Endothelial cell of umbilical vein (primary cell): ENCODE data around the gene TSPAN9. TPM values are rescaled to one million over a fixed set of nuclear protein-coding genes. Genes with fewer than 3 reads are reported as not detected.

Experiments used
- BruUV-seq: library from RNA; stranded (reverse); fragments of 400-500 nt; replicated peaks from 2 replicates; lab custom pipeline; 2021; lab: Mats Ljungman, UMichigan
- CTCF ChIA-PET: fragments of 300-600, 350-600 bp; sonication (Branson Sonifier 250); formaldehyde crosslinking; loops from one replicate; lab custom pipeline; 2021; ENCODE audit warnings: antibody characterized with exemption, inconsistent platforms; lab: Charles Lee
- POLR2A ChIA-PET: fragments of 300-600, 350-600 bp; sonication (Branson Sonifier 250); formaldehyde crosslinking; loops from one replicate; lab custom pipeline; 2021; ENCODE audit warnings: antibody characterized with exemption, inconsistent platforms; lab: Charles Lee
- DNase-seq: peaks from one replicate; pipeline ENCODE4 v3.0.0-alpha.2; 2011; ENCODE audit warnings: low read depth, low spot score
- FAIRE-seq: peaks from 2 replicates; lab custom pipeline; 2011; peaks lifted over from hg19 to GRCh38; lab: Jason Lieb, UNC
- H2AFZ ChIP-seq: 2 replicates; pipeline ENCODE4 v1.6.0; 2012; ENCODE audit warnings: low read depth, low read length, control low read depth, inconsistent platforms
- H3K27ac ChIP-seq: 2 replicates; pipeline ENCODE4 v1.5.1; 2011; ENCODE audit warnings: low read depth, mild to moderate bottlenecking, control low read depth, low read length, moderate library complexity; ENCODE audit not compliant: insufficient read depth
- H3K27me3 ChIP-seq, 2 experiments: 2 replicates each; pipeline versions ENCODE4 v1.6.0 to v1.6.1; 2011; ENCODE audit warnings: low read length in 2 of 2, mixed read lengths in 1 of 2; ENCODE audit not compliant: control insufficient read depth in 2 of 2, insufficient read depth in 2 of 2
- H3K36me3 ChIP-seq, 2 experiments: 2 replicates in 1 of 2; 3 replicates in 1 of 2; pipeline ENCODE4 v1.5.1; 2011; ENCODE audit warnings: low read length in 2 of 2, mild to moderate bottlenecking in 1 of 2, moderate library complexity in 1 of 2; ENCODE audit not compliant: control insufficient read depth in 2 of 2, insufficient read depth in 2 of 2; ENCODE audit errors: extremely low read depth in 1 of 2
- H3K4me1 ChIP-seq: 3 replicates; pipeline ENCODE4 v1.5.1; 2011; ENCODE audit warnings: mild to moderate bottlenecking, low read length; ENCODE audit not compliant: control insufficient read depth, insufficient read depth; ENCODE audit errors: extremely low read depth
- H3K4me2 ChIP-seq: 2 replicates; pipeline ENCODE4 v1.6.1; 2011; ENCODE audit warnings: low read length, control low read depth, mixed read lengths; ENCODE audit not compliant: insufficient read depth
- H3K4me3 ChIP-seq, 3 experiments: fragments of 200-600 bp in 1 of 3; sonication (generic), shearing (Covaris generic) in 1 of 3; replicated peaks in 1 of 3; 2 replicates each; pipeline ENCODE4 v1.5.1; 2011 to 2016; ENCODE audit warnings: control low read depth in 3 of 3, low read length in 3 of 3, mild to moderate bottlenecking in 2 of 3, inconsistent platforms in 1 of 3, low read depth in 1 of 3, moderate library complexity in 1 of 3; ENCODE audit not compliant: insufficient read depth in 1 of 3
- H3K79me2 ChIP-seq: 2 replicates; pipeline ENCODE4 v1.6.0; 2012; ENCODE audit warnings: low read length, inconsistent platforms; ENCODE audit not compliant: control insufficient read depth, insufficient read depth
- H3K9ac ChIP-seq: replicated peaks from 2 replicates; pipeline ENCODE3; 2011; ENCODE audit warnings: low read length, control low read depth; ENCODE audit not compliant: insufficient read depth; ENCODE audit errors: extremely low read depth
- H3K9me1 ChIP-seq: replicated peaks from 3 replicates; pipeline ENCODE4 v1.6.0; 2011; ENCODE audit warnings: mild to moderate bottlenecking, low read length; ENCODE audit not compliant: control insufficient read depth, insufficient read depth; ENCODE audit errors: extremely low read depth
- H3K9me3 ChIP-seq: replicated peaks from 2 replicates; pipeline ENCODE4 v1.5.1; 2012; ENCODE audit warnings: low read length, inconsistent platforms; ENCODE audit not compliant: control insufficient read depth, insufficient read depth
- H4K20me1 ChIP-seq: replicated peaks from 2 replicates; pipeline ENCODE3; 2011; ENCODE audit warnings: mild to moderate bottlenecking, low read length; ENCODE audit not compliant: control insufficient read depth, insufficient read depth; ENCODE audit errors: extremely low read depth
- CTCF ChIP-seq, 2 donors: IDR thresholded peaks; 1 replicate in 1 of 2; 2 replicates in 1 of 2; pipeline ENCODE4 v1.5.1; 2011; ENCODE audit warnings: low read length in 2 of 2, mild to moderate bottlenecking in 2 of 2, moderate library complexity in 2 of 2, control low read depth in 1 of 2, inconsistent platforms in 1 of 2, low read depth in 1 of 2; ENCODE audit not compliant: insufficient read depth in 1 of 2; ENCODE audit errors: extremely low read depth in 1 of 2
- FOS ChIP-seq: IDR thresholded peaks from 2 replicates; pipeline ENCODE4 v1.6.1; 2011; ENCODE audit warnings: mild to moderate bottlenecking, low read length, moderate library complexity, borderline replicate concordance; ENCODE audit not compliant: insufficient read depth
- GATA2 ChIP-seq: IDR thresholded peaks from 2 replicates; pipeline ENCODE4 v1.7.0; 2011; ENCODE audit warnings: low read depth, mild to moderate bottlenecking, moderate library complexity, mixed read lengths, low read length; ENCODE audit not compliant: insufficient read length, insufficient read depth
- POLR2A ChIP-seq: IDR thresholded peaks from 2 replicates; pipeline ENCODE4 v1.6.1; 2012; ENCODE audit warnings: low read depth, mild to moderate bottlenecking, control low read depth, low read length
- POLR2AphosphoS5 ChIP-seq: IDR thresholded peaks from 2 replicates; pipeline ENCODE4 v1.6.1; 2012; ENCODE audit warnings: low read depth, mild to moderate bottlenecking, control low read depth, low read length, moderate library complexity; ENCODE audit not compliant: insufficient read depth
- dilution Hi-C: fragments of 300-500 bp; cut with MboI; formaldehyde crosslinking; loops from one replicate; pipeline ENCODE4 v1.15.0; 2019; ENCODE audit warnings: low sequenced_read_pairs; ENCODE audit not compliant: extremely low pct_ligation_motif_present
- intact Hi-C: fragments of 100-400 bp; cut with micrococcal nuclease; formaldehyde crosslinking; loops from one replicate; pipeline ENCODE4 v1.10.0; 2022
- polyA plus RNA-seq, 4 experiments: library from polyadenylated mRNA; depleted of rRNA in 3 of 4; stranded (reverse) in 3 of 4; unstranded in 1 of 4; fragments of >200 nt; gene quantifications; 2 replicates each; pipeline versions ENCODE4 v1.2.1 to v1.2.3, GENCODE V29; 2011 to 2012; ENCODE audit warnings: missing spikeins in 1 of 4
- total RNA-seq: library from RNA; stranded (reverse); gene quantifications from 2 replicates; pipeline ENCODE4 v1.2.3, GENCODE V29; 2021

Gene TSPAN9
- total and polyA plus RNA-seq, 2 donors (not counting 3 experiments of a cell fraction or from before 2014, with no cell fraction given) = 43.3 to 66.8 TPM

- Histone ChIP-seq H3K4me2 (no peak overlapping the region), H3K27me3 (peaks cover 0 to 1% of the 10 kb centered on the region in 2 experiments), H3K79me2 (no peaks in the 10 kb centered on the region), H2AFZ (no peak overlapping the region), H3K4me1 (peaks cover 4% of the 10 kb centered on the region), H4K20me1 (no peaks in the 10 kb centered on the region), H3K4me3 (no peak overlapping the region), H3K36me3 (no peaks in the 10 kb centered on the region), H3K9me1 (no peaks in the 10 kb centered on the region), H3K9me3 (no peaks in the 10 kb centered on the region), H3K27ac (no peak overlapping the region), H3K9ac (no peak overlapping the region)
- ChIA-PET POLR2A (no interaction called here), CTCF (interaction anchor here (0.9 to 7.9 kb wide), 18 partner anchors 12 to 963 kb away, joined by 3 to 149 read pairs (median 4); partner anchors contain the start of gene CRACR2A)
- dilution Hi-C loops = no loop called here
- intact Hi-C loops = loop anchor here (1.0 kb wide), 1 partner anchor 490 kb away; no protein-coding TSS in a partner anchor
- no TSS peak for BruUV-seq
- FAIRE-seq (peak; percentile 33), DNase-seq (peak; percentile 20)
- TF ChIP-seq CTCF (IDR thresholded peaks at IDR 0.05; ENCODE audit: extremely low read depth in 1 of 2, insufficient read depth in 1 of 2, low read depth in 1 of 2, low read length in 2 of 2) = peak; percentile 10 to 62
- TF ChIP-seq POLR2A = no peak
Measured at GRCh38 chr12:3313675-3314663, 236.8 kb downstream of the TSPAN9 start.

- no peak overlapping the region for H3K4me3 ChIP-seq
- H3K4me2 ChIP-seq = no peak overlapping the region
- no peak overlapping the region for H3K27ac ChIP-seq
- no peaks in the 10 kb centered on the region for H3K9me3 ChIP-seq
- no peaks in the 10 kb centered on the region for H3K79me2 ChIP-seq
- H3K9me1 ChIP-seq = no peaks in the 10 kb centered on the region
- no peak overlapping the region for H2AFZ ChIP-seq
- intact Hi-C loops = no loop called here
- dilution Hi-C loops = no loop called here
- H3K36me3 ChIP-seq = no peaks in the 10 kb centered on the region
- DNase-seq = peak; percentile 84
- H3K4me1 ChIP-seq = peaks cover 4% of the 10 kb centered on the region
- no peak overlapping the region for H3K9ac ChIP-seq
- peaks cover 0 to 1% of the 10 kb centered on the region in 2 experiments for H3K27me3 ChIP-seq
- FAIRE-seq = peak; percentile 63
- ChIA-PET POLR2A (interaction anchor here (0.6 kb wide), 1 partner anchor 353 kb away, joined by 3 read pairs; no protein-coding TSS in a partner anchor), CTCF (interaction anchor here (0.6 to 7.9 kb wide), 14 partner anchors 10 to 962 kb away, joined by 3 to 149 read pairs (median 6); no protein-coding TSS in a partner anchor)
- BruUV-seq = no TSS peak
- TF ChIP-seq GATA2 = no peak
- TF ChIP-seq POLR2AphosphoS5 = peak; percentile 18
- TF ChIP-seq FOS = no peak
- H4K20me1 ChIP-seq = no peaks in the 10 kb centered on the region
Measured at GRCh38 chr12:3315201-3315661, 238.1 kb downstream of the TSPAN9 start.
